Measurements from ENCODE around the gene CPB1. TPM values are rescaled to one million over a fixed set of nuclear protein-coding genes. Genes with fewer than 3 reads are reported as not detected.

CPB1 gene
- total RNA-seq, 2 donors from 2014 or later = 2.0 to 9.9 TPM

GRCh38 chr3:148863814-148864213 is 36.2 kb downstream of the CPB1 start:
- H3K27ac ChIP-seq = no peak overlapping the region
- H3K4me1 ChIP-seq (replicated peaks) = no peaks in the 10 kb centered on the region
- no peak for DNase-seq (ENCODE audit: low spot score)
- H3K27me3 ChIP-seq (replicated peaks; ENCODE audit: insufficient read depth) = no peaks in the 10 kb centered on the region
- intact Hi-C loops (cut with DNase I) = loop anchor here (5.0 to 10.0 kb wide), 2 partner anchors 83 to 411 kb away; no protein-coding TSS in a partner anchor
- TF ChIP-seq, protein P1, sequence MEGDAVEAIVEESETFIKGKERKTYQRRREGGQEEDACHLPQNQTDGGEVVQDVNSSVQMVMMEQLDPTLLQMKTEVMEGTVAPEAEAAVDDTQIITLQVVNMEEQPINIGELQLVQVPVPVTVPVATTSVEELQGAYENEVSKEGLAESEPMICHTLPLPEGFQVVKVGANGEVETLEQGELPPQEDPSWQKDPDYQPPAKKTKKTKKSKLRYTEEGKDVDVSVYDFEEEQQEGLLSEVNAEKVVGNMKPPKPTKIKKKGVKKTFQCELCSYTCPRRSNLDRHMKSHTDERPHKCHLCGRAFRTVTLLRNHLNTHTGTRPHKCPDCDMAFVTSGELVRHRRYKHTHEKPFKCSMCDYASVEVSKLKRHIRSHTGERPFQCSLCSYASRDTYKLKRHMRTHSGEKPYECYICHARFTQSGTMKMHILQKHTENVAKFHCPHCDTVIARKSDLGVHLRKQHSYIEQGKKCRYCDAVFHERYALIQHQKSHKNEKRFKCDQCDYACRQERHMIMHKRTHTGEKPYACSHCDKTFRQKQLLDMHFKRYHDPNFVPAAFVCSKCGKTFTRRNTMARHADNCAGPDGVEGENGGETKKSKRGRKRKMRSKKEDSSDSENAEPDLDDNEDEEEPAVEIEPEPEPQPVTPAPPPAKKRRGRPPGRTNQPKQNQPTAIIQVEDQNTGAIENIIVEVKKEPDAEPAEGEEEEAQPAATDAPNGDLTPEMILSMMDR (IDR thresholded peaks at IDR 0.05) = no peak
- no peak for TF ChIP-seq POLR2A (IDR thresholded peaks at IDR 0.05)
- no peak for TF ChIP-seq POLR2AphosphoS5 (IDR thresholded peaks at IDR 0.05)
- 71% methylated on average over 5 of the region's 5 CpGs for WGBS
- H3K36me3 ChIP-seq = no peaks in the 10 kb centered on the region
- H3K9me3 ChIP-seq = no peaks in the 10 kb centered on the region
- no peak overlapping the region for H3K4me3 ChIP-seq

DNA sequence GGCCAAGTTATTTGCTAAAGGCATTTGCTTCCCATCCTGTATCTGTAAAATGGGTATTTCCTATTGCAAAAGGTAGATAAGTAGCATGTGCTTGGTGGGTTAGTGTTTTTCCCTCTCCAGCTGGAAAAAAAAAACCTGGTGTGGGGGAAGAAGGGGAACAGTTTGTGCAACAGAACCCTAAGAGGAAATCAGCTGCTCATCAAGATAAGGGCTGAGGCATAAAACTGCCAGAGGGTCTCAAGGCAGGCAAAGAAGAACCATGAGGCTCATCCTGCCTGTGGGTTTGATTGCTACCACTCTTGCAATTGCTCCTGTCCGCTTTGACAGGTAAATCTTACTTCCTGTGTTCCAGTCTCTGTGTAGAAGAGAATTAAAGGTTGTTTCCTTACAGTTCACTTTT is 37.4 kb downstream of the CPB1 start, which contains the start of gene CPA3:
Gene CPA3, plus strand, starts transcription at position 248 of the 400 bp plus-strand sequence. Its CDS starts 12 bp downstream, at position 260.
- WGBS = 69% methylated on average over 1 of the region's 1 CpG

DNA sequence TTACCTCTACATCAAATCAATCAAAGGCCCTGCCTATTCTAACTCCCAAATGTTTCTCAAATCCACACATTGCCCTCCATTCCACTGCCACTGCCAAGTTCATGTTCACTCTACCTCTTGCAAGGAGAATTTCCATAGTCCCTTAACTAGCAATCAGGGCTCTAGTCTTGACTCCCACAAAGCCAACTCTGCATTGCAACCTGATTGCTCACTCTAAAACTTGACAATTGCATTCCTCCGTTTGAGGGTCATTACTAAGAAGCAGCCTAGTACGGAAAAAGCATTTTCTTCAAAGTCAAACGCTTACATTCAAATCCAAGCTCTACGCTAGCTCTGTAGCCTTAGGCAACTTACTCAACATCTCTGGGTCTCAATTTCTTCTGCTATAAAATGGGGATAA is 38.6 kb downstream of the CPB1 start:
- no peaks in the 10 kb centered on the region for H3K9me3 ChIP-seq
- H3K27me3 ChIP-seq (replicated peaks; ENCODE audit: insufficient read depth) = no peaks in the 10 kb centered on the region
- whole genome bisulfite sequencing = 87% methylated on average over 4 of the region's 4 CpGs
- H3K4me3 ChIP-seq = no peak overlapping the region
- H3K27ac ChIP-seq = no peak overlapping the region
- no peaks in the 10 kb centered on the region for H3K4me1 ChIP-seq (replicated peaks)
- no peak for DNase-seq (ENCODE audit: low spot score)
- TF ChIP-seq POLR2A (IDR thresholded peaks at IDR 0.05) = no peak
- TF ChIP-seq POLR2AphosphoS5 (IDR thresholded peaks at IDR 0.05) = no peak
- TF ChIP-seq, protein P1 (IDR thresholded peaks at IDR 0.05) = no peak
- intact Hi-C loops (cut with DNase I) = loop anchor here (10.0 kb wide), 1 partner anchor 409 kb away; no protein-coding TSS in a partner anchor
- H3K36me3 ChIP-seq = no peaks in the 10 kb centered on the region

More for the DNA sequence above, 37.4 kb downstream of the CPB1 start, which contains the start of gene CPA3:
- H3K27ac ChIP-seq = no peak within 1 kb of the TSS
- no peaks in the 10 kb centered on the region for H3K27me3 ChIP-seq (replicated peaks; ENCODE audit: insufficient read depth)
- no peak for DNase-seq (ENCODE audit: low spot score)
- H3K4me1 ChIP-seq (replicated peaks) = no peaks in the 10 kb centered on the region
- H3K36me3 ChIP-seq = no peaks in the 10 kb centered on the region
- TF ChIP-seq, protein P1 (IDR thresholded peaks at IDR 0.05) = no peak
- TF ChIP-seq POLR2AphosphoS5 (IDR thresholded peaks at IDR 0.05) = no peak
- no peak for TF ChIP-seq POLR2A (IDR thresholded peaks at IDR 0.05)
- intact Hi-C loops (cut with DNase I) = loop anchor here (10.0 kb wide), 1 partner anchor 410 kb away; no protein-coding TSS in a partner anchor
- H3K9me3 ChIP-seq = no peaks in the 10 kb centered on the region
- no peak within 1 kb of the TSS for H3K4me3 ChIP-seq

GRCh38 chr3:148873270-148873927 is 45.8 kb downstream of the CPB1 start:
- TF ChIP-seq, protein P1 (IDR thresholded peaks at IDR 0.05) = no peak
- no peak for TF ChIP-seq POLR2AphosphoS5 (IDR thresholded peaks at IDR 0.05)
- no peak for TF ChIP-seq POLR2A (IDR thresholded peaks at IDR 0.05)
- intact Hi-C loops (cut with DNase I) = no loop called here
- no peak overlapping the region for H3K4me3 ChIP-seq
- H3K27ac ChIP-seq = no peak overlapping the region
- no peaks in the 10 kb centered on the region for H3K4me1 ChIP-seq (replicated peaks)
- H3K9me3 ChIP-seq = no peaks in the 10 kb centered on the region
- no peak for DNase-seq (ENCODE audit: low spot score)
- H3K36me3 ChIP-seq = no peaks in the 10 kb centered on the region
- H3K27me3 ChIP-seq (replicated peaks; ENCODE audit: insufficient read depth) = no peaks in the 10 kb centered on the region
- 84% methylated on average over 9 of the region's 9 CpGs for WGBS

DNA sequence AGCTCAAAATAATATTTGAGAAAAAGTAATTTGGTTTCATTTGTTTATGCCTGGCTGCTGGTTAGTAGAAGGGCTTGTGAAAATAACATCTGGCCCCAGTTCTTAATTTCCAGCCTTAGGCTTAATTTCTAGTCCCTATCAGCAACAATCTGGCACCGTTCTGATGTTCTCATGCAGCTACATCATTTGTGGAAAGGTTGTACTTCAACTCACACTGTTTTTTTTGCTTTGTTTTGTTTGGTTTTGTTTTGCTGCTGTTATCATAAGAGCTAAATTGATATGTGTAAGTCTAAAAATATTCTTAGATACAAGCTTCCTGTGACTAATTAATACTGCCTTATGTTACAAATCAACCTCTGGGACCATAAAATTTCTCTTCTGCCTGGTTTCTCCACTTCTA is 46.4 kb downstream of the CPB1 start:
- no peak for DNase-seq (ENCODE audit: low spot score)
- Histone ChIP-seq H3K9me3 (no peaks in the 10 kb centered on the region), H3K4me1 (replicated peaks) (no peaks in the 10 kb centered on the region), H3K27me3 (replicated peaks; ENCODE audit: insufficient read depth) (no peaks in the 10 kb centered on the region), H3K27ac (no peak overlapping the region), H3K4me3 (no peak overlapping the region), H3K36me3 (no peaks in the 10 kb centered on the region)
- TF ChIP-seq, protein P1 (IDR thresholded peaks at IDR 0.05) = no peak
- TF ChIP-seq POLR2AphosphoS5 (IDR thresholded peaks at IDR 0.05) = no peak
- TF ChIP-seq POLR2A (IDR thresholded peaks at IDR 0.05) = no peak
- intact Hi-C loops (cut with DNase I) = no loop called here
- 46% methylated on average over 1 of the region's 1 CpG for WGBS

Data from prostate gland (tissue), 2 donors.